ENCODE results near the gene KCNAB3.

DNA sequence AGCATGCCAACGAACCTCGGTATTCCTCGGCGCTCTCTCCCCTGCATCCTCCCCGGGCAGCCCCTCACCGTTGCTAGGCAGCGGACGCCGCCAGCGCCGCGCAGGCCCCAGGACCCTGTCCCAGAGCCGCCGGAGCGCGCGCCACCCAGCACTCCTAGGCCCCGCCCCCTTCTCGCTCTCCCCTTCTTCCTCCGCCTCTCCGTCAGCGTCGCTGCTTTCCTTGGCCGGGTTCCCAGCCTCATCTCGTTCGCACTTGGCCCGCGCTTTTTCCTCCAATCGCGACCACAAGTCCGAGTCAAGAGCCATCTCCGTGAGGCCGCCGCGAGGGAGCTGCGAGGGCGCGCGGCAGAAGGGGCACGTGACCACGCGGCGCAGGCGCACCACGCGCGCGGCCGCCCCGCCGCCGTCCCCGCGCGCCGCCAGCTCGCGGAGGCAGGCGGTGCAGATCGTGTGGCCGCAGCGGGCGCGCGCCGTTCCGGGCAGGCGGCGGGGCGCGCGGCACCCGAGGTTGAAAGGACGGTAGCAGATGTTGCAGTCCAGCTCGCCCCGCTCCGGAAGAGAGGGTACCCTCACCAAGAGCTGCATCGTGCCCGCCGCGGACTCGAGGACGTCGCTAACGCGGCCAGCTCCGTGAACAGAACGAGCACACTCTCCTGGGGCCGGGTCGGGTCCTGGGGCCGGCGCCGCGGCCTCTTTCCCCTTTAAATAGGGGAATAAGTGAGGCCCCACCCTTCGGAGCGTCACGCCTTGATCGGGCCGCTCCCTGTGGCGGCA lies 13.9 kb downstream of the KCNAB3 start, which contains the start of gene RNF227:
- peak in 1 of 2 donors; percentile 30 for TF ChIP-seq POLR2A (IDR thresholded peaks at IDR 0.05)
- TF ChIP-seq, protein P1, sequence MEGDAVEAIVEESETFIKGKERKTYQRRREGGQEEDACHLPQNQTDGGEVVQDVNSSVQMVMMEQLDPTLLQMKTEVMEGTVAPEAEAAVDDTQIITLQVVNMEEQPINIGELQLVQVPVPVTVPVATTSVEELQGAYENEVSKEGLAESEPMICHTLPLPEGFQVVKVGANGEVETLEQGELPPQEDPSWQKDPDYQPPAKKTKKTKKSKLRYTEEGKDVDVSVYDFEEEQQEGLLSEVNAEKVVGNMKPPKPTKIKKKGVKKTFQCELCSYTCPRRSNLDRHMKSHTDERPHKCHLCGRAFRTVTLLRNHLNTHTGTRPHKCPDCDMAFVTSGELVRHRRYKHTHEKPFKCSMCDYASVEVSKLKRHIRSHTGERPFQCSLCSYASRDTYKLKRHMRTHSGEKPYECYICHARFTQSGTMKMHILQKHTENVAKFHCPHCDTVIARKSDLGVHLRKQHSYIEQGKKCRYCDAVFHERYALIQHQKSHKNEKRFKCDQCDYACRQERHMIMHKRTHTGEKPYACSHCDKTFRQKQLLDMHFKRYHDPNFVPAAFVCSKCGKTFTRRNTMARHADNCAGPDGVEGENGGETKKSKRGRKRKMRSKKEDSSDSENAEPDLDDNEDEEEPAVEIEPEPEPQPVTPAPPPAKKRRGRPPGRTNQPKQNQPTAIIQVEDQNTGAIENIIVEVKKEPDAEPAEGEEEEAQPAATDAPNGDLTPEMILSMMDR (IDR thresholded peaks at IDR 0.05): peak in 1 of 12 donors; percentile 13
